ENCODE results near the gene FAM168A.

The FAM168A gene

DNA sequence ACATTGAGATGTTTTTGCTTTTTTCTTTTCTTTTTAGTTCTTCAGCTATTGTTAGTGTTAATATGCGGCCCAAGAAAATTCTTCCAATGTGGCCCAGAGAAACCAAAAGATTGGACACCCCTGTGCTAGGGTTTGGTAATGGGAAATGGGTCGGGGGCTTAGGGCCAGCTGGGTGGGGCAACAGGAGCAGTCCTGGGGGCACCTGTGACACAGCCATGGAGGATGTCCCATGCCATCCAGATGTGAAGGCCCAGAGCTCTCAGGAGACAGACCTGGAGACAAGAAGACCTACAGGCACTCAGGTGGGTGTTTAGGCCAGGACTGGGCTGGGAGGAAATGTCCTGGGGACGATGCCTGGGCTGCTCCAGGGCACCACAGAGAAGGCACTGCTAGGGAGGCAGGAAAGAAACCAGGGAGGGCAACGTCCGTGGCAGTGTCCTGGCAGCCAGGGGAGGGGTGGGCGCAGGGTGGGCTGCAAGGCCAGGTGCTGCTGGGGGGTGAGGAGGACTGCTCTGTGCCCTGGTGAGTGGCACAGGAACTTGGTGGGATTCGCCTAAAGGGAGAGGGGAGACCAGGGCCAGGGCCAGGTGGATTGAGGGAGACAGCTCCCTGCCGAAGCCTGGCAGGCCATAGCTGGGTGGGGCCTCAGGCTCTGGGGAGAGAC, 200.3 kb downstream of the FAM168A start:
- Histone ChIP-seq H3K4me3 (ENCODE audit: low read length) (no peak overlapping the region), H4K20me1 (ENCODE audit: control insufficient read depth, insufficient read depth, low read depth, low read length) (no peaks in the 10 kb centered on the region), H3K79me2 (ENCODE audit: control insufficient read depth, low read length) (no peaks in the 10 kb centered on the region), H3K4me2 (ENCODE audit: low read length) (no peak overlapping the region), H3K27me3 (ENCODE audit: control insufficient read depth, low read length) (no peaks in the 10 kb centered on the region), H3K9me2 (replicated peaks; ENCODE audit: control insufficient read depth, low read length) (no peaks in the 10 kb centered on the region), H3F3A (ENCODE audit: control insufficient read depth, insufficient read depth) (peaks cover 4% of the 10 kb centered on the region; the same call in 1 of the 2 replicates), H3K27ac (ENCODE audit: low read depth, low read length) (no peak overlapping the region), H3K36me3 (ENCODE audit: control insufficient read depth, low read length) (peaks cover 67% of the 10 kb centered on the region), H3K9me3 (ENCODE audit: control insufficient read depth, insufficient read depth, low read length) (no peaks in the 10 kb centered on the region), H3K4me1 (ENCODE audit: control insufficient read depth, low read length) (no peaks in the 10 kb centered on the region)
- TF ChIP-seq EZH2phosphoT487 (IDR thresholded peaks at IDR 0.05; ENCODE audit: borderline replicate concordance, low read length), result no peak
- TF ChIP-seq, protein P1, sequence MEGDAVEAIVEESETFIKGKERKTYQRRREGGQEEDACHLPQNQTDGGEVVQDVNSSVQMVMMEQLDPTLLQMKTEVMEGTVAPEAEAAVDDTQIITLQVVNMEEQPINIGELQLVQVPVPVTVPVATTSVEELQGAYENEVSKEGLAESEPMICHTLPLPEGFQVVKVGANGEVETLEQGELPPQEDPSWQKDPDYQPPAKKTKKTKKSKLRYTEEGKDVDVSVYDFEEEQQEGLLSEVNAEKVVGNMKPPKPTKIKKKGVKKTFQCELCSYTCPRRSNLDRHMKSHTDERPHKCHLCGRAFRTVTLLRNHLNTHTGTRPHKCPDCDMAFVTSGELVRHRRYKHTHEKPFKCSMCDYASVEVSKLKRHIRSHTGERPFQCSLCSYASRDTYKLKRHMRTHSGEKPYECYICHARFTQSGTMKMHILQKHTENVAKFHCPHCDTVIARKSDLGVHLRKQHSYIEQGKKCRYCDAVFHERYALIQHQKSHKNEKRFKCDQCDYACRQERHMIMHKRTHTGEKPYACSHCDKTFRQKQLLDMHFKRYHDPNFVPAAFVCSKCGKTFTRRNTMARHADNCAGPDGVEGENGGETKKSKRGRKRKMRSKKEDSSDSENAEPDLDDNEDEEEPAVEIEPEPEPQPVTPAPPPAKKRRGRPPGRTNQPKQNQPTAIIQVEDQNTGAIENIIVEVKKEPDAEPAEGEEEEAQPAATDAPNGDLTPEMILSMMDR (IDR thresholded peaks at IDR 0.05; ENCODE audit: low read depth, low read length, poor library complexity, severe bottlenecking), result no peak

DNA sequence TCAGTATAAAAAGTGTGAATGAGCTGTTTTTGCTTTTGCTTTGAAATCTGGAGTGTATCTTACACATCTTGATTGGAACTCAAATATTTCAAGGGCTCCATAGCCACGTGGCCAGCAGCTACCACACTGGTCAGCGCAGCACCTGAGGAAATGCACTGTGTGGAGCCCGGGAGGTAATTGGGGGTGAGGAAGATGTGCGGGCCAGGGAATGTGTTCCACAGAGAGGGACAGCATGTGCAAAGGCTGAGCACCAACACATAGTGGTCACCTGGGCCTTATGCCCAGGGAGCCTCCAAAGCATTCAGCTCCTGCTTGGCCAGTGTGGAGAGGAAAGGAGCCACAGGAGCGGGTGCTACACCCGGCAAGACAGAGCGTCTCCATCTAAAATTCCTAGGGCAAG, 200.9 kb downstream of the FAM168A start:
- H3K4me2 ChIP-seq (ENCODE audit: low read length), result no peak overlapping the region
- no peak overlapping the region for H3K4me3 ChIP-seq (ENCODE audit: low read length)
- H3K27ac ChIP-seq (ENCODE audit: low read depth, low read length), result no peak overlapping the region
- no peaks in the 10 kb centered on the region for H3K9me3 ChIP-seq (ENCODE audit: control insufficient read depth, insufficient read depth, low read length)
- H3K9me2 ChIP-seq (replicated peaks; ENCODE audit: control insufficient read depth, low read length), result no peaks in the 10 kb centered on the region
- H3K27me3 ChIP-seq (ENCODE audit: control insufficient read depth, low read length), result no peaks in the 10 kb centered on the region
- TF ChIP-seq, protein P1 (IDR thresholded peaks at IDR 0.05; ENCODE audit: low read depth, low read length, poor library complexity, severe bottlenecking), result no peak
- TF ChIP-seq EZH2phosphoT487 (IDR thresholded peaks at IDR 0.05; ENCODE audit: borderline replicate concordance, low read length), result no peak
- no peaks in the 10 kb centered on the region for H4K20me1 ChIP-seq (ENCODE audit: control insufficient read depth, insufficient read depth, low read depth, low read length)
- H3F3A ChIP-seq (ENCODE audit: control insufficient read depth, insufficient read depth), result peaks cover 4% of the 10 kb centered on the region; the same call in 1 of the 2 replicates
- no peaks in the 10 kb centered on the region for H3K79me2 ChIP-seq (ENCODE audit: control insufficient read depth, low read length)
- no peaks in the 10 kb centered on the region for H3K4me1 ChIP-seq (ENCODE audit: control insufficient read depth, low read length)
- peaks cover 71% of the 10 kb centered on the region for H3K36me3 ChIP-seq (ENCODE audit: control insufficient read depth, low read length)

DNA sequence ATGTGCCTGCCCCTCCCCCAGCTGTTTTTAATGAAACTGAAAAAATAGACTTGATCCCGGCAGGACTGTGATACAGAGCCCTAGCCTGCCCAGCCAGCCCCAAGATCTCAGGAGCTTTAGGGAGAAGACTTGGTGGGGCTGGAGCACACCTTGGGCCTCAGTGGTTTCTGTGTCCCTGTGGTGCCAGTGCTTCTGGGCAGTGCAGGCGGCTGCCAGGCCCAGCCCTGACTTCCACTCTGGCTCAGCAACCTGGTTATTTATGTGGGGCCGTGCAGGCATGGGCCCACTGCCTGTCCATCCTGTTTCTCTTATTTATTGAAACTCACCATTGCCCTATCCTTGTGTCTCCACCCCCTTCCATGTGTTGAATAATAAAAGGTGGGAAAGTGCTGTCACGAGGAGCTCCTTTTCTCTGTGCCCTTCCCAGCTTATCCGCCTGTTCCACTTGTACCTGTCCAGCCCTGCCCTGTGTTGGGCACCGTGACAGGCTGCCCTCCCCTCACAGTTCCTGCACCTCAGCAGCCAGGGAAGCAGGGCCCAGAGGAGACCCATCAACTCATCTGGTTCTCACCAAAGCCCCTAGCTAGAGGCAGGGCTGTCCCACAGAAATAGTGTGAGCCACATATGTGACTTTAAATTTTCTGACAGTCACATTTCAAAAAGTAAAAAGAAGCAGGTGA, 201.5 kb downstream of the FAM168A start:
- H4K20me1 ChIP-seq (ENCODE audit: control insufficient read depth, insufficient read depth, low read depth, low read length), result no peaks in the 10 kb centered on the region

More for the DNA sequence above, 201.5 kb downstream of the FAM168A start:
- no peaks in the 10 kb centered on the region for H3K79me2 ChIP-seq (ENCODE audit: control insufficient read depth, low read length)
- peaks cover 75% of the 10 kb centered on the region for H3K36me3 ChIP-seq (ENCODE audit: control insufficient read depth, low read length)
- no peaks in the 10 kb centered on the region for H3K4me1 ChIP-seq (ENCODE audit: control insufficient read depth, low read length)
- no peak for TF ChIP-seq EZH2phosphoT487 (IDR thresholded peaks at IDR 0.05; ENCODE audit: borderline replicate concordance, low read length)
- TF ChIP-seq, protein P1 (IDR thresholded peaks at IDR 0.05; ENCODE audit: low read depth, low read length, poor library complexity, severe bottlenecking), result no peak
- H3K4me2 ChIP-seq (ENCODE audit: low read length), result no peak overlapping the region
- H3K9me3 ChIP-seq (ENCODE audit: control insufficient read depth, insufficient read depth, low read length), result no peaks in the 10 kb centered on the region
- no peaks in the 10 kb centered on the region for H3K9me2 ChIP-seq (replicated peaks; ENCODE audit: control insufficient read depth, low read length)
- H3K27me3 ChIP-seq (ENCODE audit: control insufficient read depth, low read length), result no peaks in the 10 kb centered on the region
- H3F3A ChIP-seq (ENCODE audit: control insufficient read depth, insufficient read depth), result peaks cover 4% of the 10 kb centered on the region; the same call in 1 of the 2 replicates
- H3K27ac ChIP-seq (ENCODE audit: low read depth, low read length), result no peak overlapping the region
- no peak overlapping the region for H3K4me3 ChIP-seq (ENCODE audit: low read length)

All from DOHH2 (cell line).